Esophagus squamous epithelium (tissue), 5 donors: Measurements from ENCODE around the gene ADK. TPM values are rescaled to one million over a fixed set of nuclear protein-coding genes. Genes with fewer than 3 reads are reported as not detected.

Experiments
- DNase-seq: peaks from one replicate; lab custom pipeline; 2025; lab: John Stamatoyannopoulos, UW
- H3K27ac ChIP-seq, 4 donors: fragments of 200-600 bp; sonication (generic); one replicate each; pipeline ENCODE4 v1.5.1; 2016 to 2019; ENCODE audit warnings: mild to moderate bottlenecking in 1 of 4
- H3K27me3 ChIP-seq, 4 donors: fragments of 200-600 bp; sonication (generic); 1 replicate in 3 of 4; 2 replicates in 1 of 4; pipeline versions ENCODE4 v1.5.1 to v1.6.0; 2017 to 2021; ENCODE audit warnings: antibody characterized with exemption in 1 of 4
- H3K36me3 ChIP-seq, 3 donors: fragments of 200-600 bp; sonication (generic); one replicate each; pipeline ENCODE4 v1.5.1; 2016 to 2019
- H3K4me1 ChIP-seq, 3 donors: fragments of 200-600 bp; sonication (generic); one replicate each; pipeline ENCODE4 v1.5.1; 2017 to 2019
- H3K4me3 ChIP-seq, 4 donors: fragments of 200-600 bp; sonication (generic); 1 replicate in 3 of 4; 2 replicates in 1 of 4; pipeline ENCODE4 v1.5.1; 2016 to 2019; ENCODE audit warnings: mild to moderate bottlenecking in 2 of 4, moderate library complexity in 1 of 4
- H3K9me3 ChIP-seq, 3 donors: fragments of 200-600 bp; sonication (generic); one replicate each; pipeline ENCODE4 v1.5.1; 2016 to 2019
- CTCF ChIP-seq, 6 experiments: fragments of 450-650 bp in 4 of 6; fragments of 200-600 bp in 2 of 6; sonication (generic) in 2 of 6; IDR thresholded peaks; one replicate each; pipeline ENCODE4 v1.5.1; 2016 to 2019; ENCODE audit warnings: antibody characterized with exemption in 6 of 6, mild to moderate bottlenecking in 4 of 6, moderate library complexity in 4 of 6
- POLR2A ChIP-seq, 4 donors: fragments of 450-650 bp; IDR thresholded peaks; one replicate each; pipeline ENCODE4 v1.6.1; 2017; ENCODE audit warnings: antibody characterized with exemption in 4 of 4, mild to moderate bottlenecking in 4 of 4, moderate library complexity in 3 of 4
- WGBS, 2 donors: methylation state at CpG; one replicate each; pipeline ENCODE4 v1.1.5; 2018; 5-methylcytosine and 5-hydroxymethylcytosine counted together
- intact Hi-C: fragments of 100-400 bp; cut with DNase I; formaldehyde crosslinking; loops from one replicate; pipeline ENCODE4 v1.15.0; 2022
- total RNA-seq, 4 donors: library from RNA; depleted of rRNA; stranded (reverse); fragments of >200 nt; gene quantifications; one replicate each; pipeline ENCODE4 v1.1.0, GENCODE V29; 2016
- donor health status: DM: yes; HTN: yes; CAD: no.

ADK gene
- total RNA-seq, 4 donors from 2014 or later = 43.3 to 78.4 (median 68.4) TPM

GRCh38 chr10:74400186-74400585 lies 249.2 kb downstream of the ADK start:
- Histone ChIP-seq H3K27ac (no peak overlapping the region), H3K27me3 (no peaks in the 10 kb centered on the region), H3K4me3 (no peak overlapping the region), H3K36me3 (peaks cover 0 to 65% (median 0%) of the 10 kb centered on the region in 3 donors), H3K4me1 (no peaks in the 10 kb centered on the region), H3K9me3 (peaks cover 0 to 9% (median 0%) of the 10 kb centered on the region in 3 donors)
- 96 to 100% methylated on average over 3 of the region's 3 CpGs for WGBS, 2 donors
- no peak for DNase-seq
- TF ChIP-seq POLR2A (IDR thresholded peaks at IDR 0.05) (no peak), CTCF (IDR thresholded peaks at IDR 0.05) (no peak)
- intact Hi-C loops = no loop called here

DNA sequence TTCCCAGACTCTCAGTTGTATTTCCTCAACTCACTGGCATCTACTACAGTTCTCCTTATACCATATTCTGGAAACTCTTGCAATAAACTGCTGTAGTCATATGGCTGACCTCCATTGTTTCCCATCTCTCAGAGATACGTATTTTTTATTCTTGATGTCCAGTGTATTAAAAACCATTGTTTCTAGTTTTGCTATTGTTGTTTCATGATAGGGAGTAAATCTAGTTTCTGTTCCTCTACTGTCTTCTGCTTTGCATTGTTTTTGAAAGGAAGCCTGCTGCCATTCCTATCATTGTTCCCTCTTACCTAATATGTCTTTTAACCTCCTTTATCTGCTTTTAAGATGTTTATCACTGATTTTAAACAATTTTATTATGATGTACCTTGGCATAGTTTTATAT lies 255.0 kb downstream of the ADK start:
- H3K4me1 ChIP-seq = no peaks in the 10 kb centered on the region
- H3K27ac ChIP-seq = no peak overlapping the region
- no peak overlapping the region for H3K4me3 ChIP-seq
- peaks cover 0 to 43% (median 0%) of the 10 kb centered on the region in 3 donors for H3K36me3 ChIP-seq
- TF ChIP-seq CTCF (IDR thresholded peaks at IDR 0.05) (no peak), POLR2A (IDR thresholded peaks at IDR 0.05) (no peak)
- 71 to 85% methylated on average over 1 of the region's 1 CpG for WGBS, 2 donors
- no peaks in the 10 kb centered on the region for H3K27me3 ChIP-seq
- no peak for DNase-seq
- peaks cover 0 to 9% (median 0%) of the 10 kb centered on the region in 3 donors for H3K9me3 ChIP-seq
- intact Hi-C loops = no loop called here

DNA sequence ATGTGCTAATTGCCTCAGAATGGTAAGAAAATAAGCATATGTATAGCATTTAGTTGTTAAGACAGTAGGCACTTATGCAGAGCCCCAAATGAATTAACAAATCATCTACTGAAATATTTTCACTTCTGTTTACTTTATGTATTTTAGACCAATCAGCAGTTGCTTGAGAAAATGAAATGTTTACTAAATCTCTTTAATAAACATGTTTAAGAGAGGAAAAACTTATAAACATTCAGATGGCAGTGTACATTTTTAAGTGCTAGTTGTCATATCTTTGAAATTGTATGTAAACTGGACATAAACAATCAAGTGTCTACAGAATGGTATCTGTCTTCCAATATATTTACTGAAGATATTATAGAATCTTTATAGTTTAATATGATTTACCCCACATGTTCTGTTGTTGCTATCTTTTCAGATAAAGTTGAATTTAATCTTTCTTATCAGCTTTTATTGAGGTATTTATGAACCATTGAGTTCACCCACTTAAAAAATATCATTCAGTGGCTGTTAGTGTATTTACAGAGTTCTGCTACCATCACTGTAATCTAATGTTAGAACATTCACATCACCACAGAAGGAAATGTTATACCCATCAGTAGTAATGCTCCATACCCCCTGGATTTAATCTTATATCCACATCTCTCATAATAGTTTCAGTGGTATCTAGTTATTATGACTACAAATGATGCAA lies 264.3 kb downstream of the ADK start:
- intact Hi-C loops = no loop called here
- Histone ChIP-seq H3K27ac (no peak overlapping the region), H3K36me3 (peaks cover 0 to 25% (median 0%) of the 10 kb centered on the region in 3 donors), H3K27me3 (no peaks in the 10 kb centered on the region), H3K4me3 (no peak overlapping the region), H3K9me3 (no peaks in the 10 kb centered on the region), H3K4me1 (no peaks in the 10 kb centered on the region)
- TF ChIP-seq CTCF (IDR thresholded peaks at IDR 0.05) (no peak), POLR2A (IDR thresholded peaks at IDR 0.05) (no peak)
- no peak for DNase-seq

DNA sequence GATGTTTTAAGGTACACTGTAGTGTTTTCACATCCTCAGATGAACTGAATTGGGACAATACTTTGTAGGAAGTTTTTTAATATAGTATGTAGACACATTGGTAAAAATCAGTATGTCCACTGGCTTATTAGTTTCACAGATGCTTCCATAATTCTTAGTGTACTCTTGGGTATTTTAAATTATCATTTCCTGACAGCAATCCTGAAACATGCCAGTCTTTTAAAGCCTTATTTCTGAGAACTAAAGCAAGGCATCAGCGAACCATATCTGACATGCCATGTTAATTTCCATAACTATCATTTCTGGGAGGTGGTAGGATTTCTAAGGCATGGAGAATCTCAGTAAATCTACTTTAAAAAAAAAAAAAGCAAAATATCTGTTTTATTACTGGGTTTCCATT lies 266.4 kb downstream of the ADK start:
- no peak for TF ChIP-seq CTCF (IDR thresholded peaks at IDR 0.05)
- no peak for TF ChIP-seq POLR2A (IDR thresholded peaks at IDR 0.05)
- no peak for DNase-seq
- Histone ChIP-seq H3K4me1 (no peaks in the 10 kb centered on the region), H3K4me3 (no peak overlapping the region), H3K27me3 (no peaks in the 10 kb centered on the region), H3K9me3 (no peaks in the 10 kb centered on the region), H3K36me3 (peaks cover 0 to 11% (median 0%) of the 10 kb centered on the region in 3 donors), H3K27ac (no peak overlapping the region)
- intact Hi-C loops = no loop called here
- WGBS, 2 donors = 79 to 95% methylated on average over 1 of the region's 1 CpG

- Histone ChIP-seq H3K27ac (no peak overlapping the region), H3K4me3 (no peak overlapping the region), H3K36me3 (peaks cover 0 to 1% (median 0%) of the 10 kb centered on the region in 3 donors), H3K27me3 (no peaks in the 10 kb centered on the region), H3K9me3 (no peaks in the 10 kb centered on the region), H3K4me1 (no peaks in the 10 kb centered on the region)
- TF ChIP-seq CTCF (IDR thresholded peaks at IDR 0.05) (no peak), POLR2A (IDR thresholded peaks at IDR 0.05) (no peak)
- no peak for DNase-seq
- intact Hi-C loops = no loop called here
- WGBS, 2 donors = 71 to 82% methylated on average over 4 of the region's 4 CpGs
These were observed 267.4 kb downstream of the ADK start for GRCh38 chr10:74418285-74418872.
